ENCODE results near the gene IL22. TPM values are rescaled to one million over a fixed set of nuclear protein-coding genes. Genes with fewer than 3 reads are reported as not detected.
A peak's percentile ranks its signal among the peaks of the same experiment; 100 is the strongest.

IL22 gene
- total RNA-seq, 1 experiment from 2014 or later = not detected

- Histone ChIP-seq H3K27me3 (ENCODE audit: insufficient read depth, low read length) (no peaks in the 10 kb centered on the region), H3K9me3 (ENCODE audit: control insufficient read depth in 1 of 2, insufficient read depth in 1 of 2, low read depth in 1 of 2, low read length in 2 of 2) (no peaks in the 10 kb centered on the region), H3K4me2 (ENCODE audit: low read length) (peak overlapping the region; percentile 28; the same call in 1 of the 2 replicates), H3K9ac (ENCODE audit: low read length) (no peak overlapping the region), H3K27ac (ENCODE audit: low read depth, low read length) (no peak overlapping the region), H2AFZ (ENCODE audit: low read depth, low read length, poor library complexity, severe bottlenecking) (no peak overlapping the region), H3K36me3 (ENCODE audit: control insufficient read depth in 1 of 2, insufficient read depth in 2 of 2, low read length in 2 of 2) (no peaks in the 10 kb centered on the region), H3K4me3 (replicated peaks in 1 of 2; ENCODE audit: low read depth in 1 of 2, low read length in 2 of 2) (no peak overlapping the region), H3K4me1 (ENCODE audit: control insufficient read depth in 1 of 2, insufficient read depth in 2 of 2, low read length in 2 of 2) (peaks cover 0 to 4% of the 10 kb centered on the region in 2 experiments; a peak in 1 of 4 replicates), H3K9me2 (ENCODE audit: insufficient read depth) (no peaks in the 10 kb centered on the region), H3K79me2 (ENCODE audit: insufficient read depth, low read length) (no peaks in the 10 kb centered on the region), H4K20me1 (ENCODE audit: insufficient read depth) (no peaks in the 10 kb centered on the region)
- intact Hi-C loops (cut with micrococcal nuclease) = no loop called here
- ChIA-PET POLR2A (no interaction called here), RAD21 (ENCODE audit: low non-redundant PET in 1 of 2, low total read pairs in 2 of 2, uncharacterized antibody in 2 of 2, unreplicated experiment in 2 of 2) (no interaction called here), CTCF (no interaction called here)
- TF ChIP-seq POLR2A (IDR thresholded peaks at IDR 0.05; ENCODE audit: borderline replicate concordance, extremely low read depth, insufficient read depth, insufficient read length) (no peak), MAX (IDR thresholded peaks at IDR 0.05) (no peak), CTCF (IDR thresholded peaks at IDR 0.05 in 2 of 3, conservative IDR thresholded peaks at IDR 0.05 in 1 of 3; ENCODE audit: borderline replicate concordance in 1 of 3, insufficient read depth in 1 of 3, low read depth in 2 of 3, low read length in 2 of 3) (0 out of 6 replicates have a peak, but pooled peaks of 1 of the 3 experiments have one; percentile 9), CEBPB (IDR thresholded peaks at IDR 0.05; ENCODE audit: low read depth) (no peak), SP1 (IDR thresholded peaks at IDR 0.05; ENCODE audit: low read depth) (no peak), EZH2phosphoT487 (IDR thresholded peaks at IDR 0.05; ENCODE audit: borderline replicate concordance) (no peak), RAD21 (IDR thresholded peaks at IDR 0.05; ENCODE audit: low read depth) (peak; percentile 25; the same call in 1 of the 2 replicates)
- ATAC-seq = no peak
- no peak for DNase-seq (ENCODE audit: low read depth, low spot score)
- no TSS peak for BruUV-seq (replicated peaks)
These were observed 16.3 kb downstream of the IL22 start for GRCh38 chr12:68237078-68237477.

GRCh38 chr12:68236421-68237059, 16.9 kb downstream of the IL22 start:
- H2AFZ ChIP-seq (ENCODE audit: low read depth, low read length, poor library complexity, severe bottlenecking) = no peak overlapping the region
- TF ChIP-seq FOSL1 (IDR thresholded peaks at IDR 0.05; ENCODE audit: low read depth) = no peak
- no peak for TF ChIP-seq ELF1 (IDR thresholded peaks at IDR 0.05; ENCODE audit: borderline replicate concordance, low read depth)
- H3K4me3 ChIP-seq (replicated peaks in 1 of 2; ENCODE audit: low read depth in 1 of 2, low read length in 2 of 2) = no peak overlapping the region
- no peak for ATAC-seq
- no peaks in the 10 kb centered on the region for H3K27me3 ChIP-seq (ENCODE audit: insufficient read depth, low read length)
- no peak overlapping the region for H3K27ac ChIP-seq (ENCODE audit: low read depth, low read length)
- H3K9me3 ChIP-seq (ENCODE audit: control insufficient read depth in 1 of 2, insufficient read depth in 1 of 2, low read depth in 1 of 2, low read length in 2 of 2) = no peaks in the 10 kb centered on the region
- H3K4me1 ChIP-seq (ENCODE audit: control insufficient read depth in 1 of 2, insufficient read depth in 2 of 2, low read length in 2 of 2) = peaks cover 0 to 4% of the 10 kb centered on the region in 2 experiments; a peak in 1 of 4 replicates
- intact Hi-C loops (cut with micrococcal nuclease) = no loop called here
- H3K36me3 ChIP-seq (ENCODE audit: control insufficient read depth in 1 of 2, insufficient read depth in 2 of 2, low read length in 2 of 2) = no peaks in the 10 kb centered on the region
- H3K4me2 ChIP-seq (ENCODE audit: low read length) = peak overlapping the region; percentile 28; the same call in 1 of the 2 replicates
- H4K20me1 ChIP-seq (ENCODE audit: insufficient read depth) = no peaks in the 10 kb centered on the region
- no peaks in the 10 kb centered on the region for H3K79me2 ChIP-seq (ENCODE audit: insufficient read depth, low read length)
- H3K9me2 ChIP-seq (ENCODE audit: insufficient read depth) = no peaks in the 10 kb centered on the region
- DNase-seq (ENCODE audit: low read depth, low spot score) = no peak
- no TSS peak for BruUV-seq (replicated peaks)
- ChIA-PET RAD21 (ENCODE audit: low non-redundant PET in 1 of 2, low total read pairs in 2 of 2, uncharacterized antibody in 2 of 2, unreplicated experiment in 2 of 2) (no interaction called here), POLR2A (no interaction called here), CTCF (no interaction called here)
- H3K9ac ChIP-seq (ENCODE audit: low read length) = no peak overlapping the region
